IPS-NIHi7 (cell line): ENCODE measurements around the gene KCNJ15.

ENCODE experiments used
- DNase-seq: peaks from one replicate; pipeline ENCODE4 v3.0.0; 2012; ENCODE audit warnings: mixed read lengths; ENCODE audit errors: extremely low spot score

KCNJ15 gene

DNA sequence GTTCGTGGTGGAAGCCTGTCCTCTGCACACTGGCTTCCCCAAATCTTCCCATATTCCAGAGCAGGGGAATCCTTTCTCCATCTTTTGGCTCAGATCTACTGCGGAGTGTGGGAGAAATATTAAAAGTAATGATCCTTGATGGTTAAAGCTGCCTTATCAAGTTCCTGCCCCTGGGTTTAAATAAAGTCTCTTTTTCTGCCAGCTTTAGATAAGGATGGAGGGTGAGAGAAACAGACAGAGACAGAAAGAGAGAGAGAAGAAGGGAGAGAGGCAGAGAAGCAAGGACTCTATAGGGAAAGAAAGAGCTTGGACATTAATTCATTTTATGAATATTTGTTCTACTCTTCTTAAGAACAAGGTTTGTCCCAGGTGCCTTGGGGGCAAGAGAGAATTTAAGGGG, 98.0 kb downstream of the KCNJ15 start:
- DNase-seq, result no peak

DNA sequence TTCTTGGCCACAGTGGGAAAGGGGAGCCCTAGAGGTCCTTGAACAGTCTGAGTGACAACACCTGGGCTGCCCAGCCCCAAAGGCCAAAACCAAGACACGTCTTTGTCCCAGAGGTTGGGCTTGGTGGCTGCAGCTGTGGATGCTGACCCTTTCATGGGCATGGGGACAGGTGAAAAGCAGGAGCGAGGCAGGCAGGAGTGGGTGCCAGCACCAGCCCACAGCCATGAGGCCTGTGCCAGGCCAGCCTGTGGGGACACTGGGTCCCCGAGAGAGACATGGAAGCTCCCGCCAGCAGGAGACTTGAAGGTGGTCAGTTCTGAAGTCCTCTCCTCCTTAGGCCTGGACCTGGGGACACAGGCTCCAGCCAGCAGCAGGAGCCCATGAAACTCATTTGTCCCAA, 98.6 kb downstream of the KCNJ15 start:
- no peak for DNase-seq

DNA sequence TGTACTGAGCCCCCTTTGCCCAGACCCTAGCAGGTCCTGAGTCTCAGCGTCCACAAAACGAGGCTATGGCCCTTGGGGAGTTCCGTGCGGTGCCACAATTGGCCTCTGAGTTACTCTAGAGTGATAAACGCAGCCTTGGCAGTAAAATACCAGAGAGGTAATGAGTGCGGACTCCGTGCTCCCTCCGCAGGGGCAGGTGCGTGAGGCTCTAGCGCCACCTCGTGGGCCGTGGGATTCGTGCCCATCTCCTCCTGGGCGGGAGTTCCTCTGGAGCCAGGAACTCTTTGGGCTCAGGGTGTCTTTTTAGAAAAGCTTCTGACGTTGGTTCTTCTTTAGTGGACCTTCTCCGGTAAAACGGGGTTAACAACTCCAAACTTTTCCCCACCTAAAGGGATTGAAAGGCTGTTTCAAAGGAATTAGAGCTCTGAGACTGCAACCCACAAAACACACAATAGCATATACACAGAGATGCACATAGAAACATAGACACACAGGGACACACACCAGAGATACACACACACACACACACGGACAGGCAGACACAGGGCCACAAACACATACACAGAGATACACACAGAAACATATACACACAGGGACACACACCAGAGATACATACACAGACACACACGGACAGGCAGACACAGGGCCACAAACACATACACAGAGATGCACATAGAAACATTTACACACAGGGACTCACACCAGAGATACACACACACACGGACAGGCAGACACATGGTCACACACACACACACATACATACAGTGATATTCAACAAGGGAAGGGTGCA, 99.4 kb downstream of the KCNJ15 start:
- peak; percentile 91 for DNase-seq
